ENCODE measurements around the gene ARL14EPL. TPM values are rescaled to one million over a fixed set of nuclear protein-coding genes. Genes with fewer than 3 reads are reported as not detected.
A peak's percentile ranks its signal among the peaks of the same experiment; 100 is the strongest.

ARL14EPL gene
- total RNA-seq, 1 donor from 2014 or later: not detected

GRCh38 chr5:116013207-116013785 is 19.0 kb upstream of the ARL14EPL start:
- Mint-ChIP-seq H3K27ac (ENCODE audit: unreplicated experiment) (no peak overlapping the region), H3K4me1 (ENCODE audit: low read depth) (peaks cover 4% of the 10 kb centered on the region), H3K9me3 (ENCODE audit: low read depth) (no peaks in the 10 kb centered on the region), H3K27me3 (ENCODE audit: low read depth) (no peaks in the 10 kb centered on the region), H3K36me3 (ENCODE audit: low read depth) (no peaks in the 10 kb centered on the region), H3K4me3 (ENCODE audit: unreplicated experiment) (no peak overlapping the region)
- TF ChIP-seq, protein P1, sequence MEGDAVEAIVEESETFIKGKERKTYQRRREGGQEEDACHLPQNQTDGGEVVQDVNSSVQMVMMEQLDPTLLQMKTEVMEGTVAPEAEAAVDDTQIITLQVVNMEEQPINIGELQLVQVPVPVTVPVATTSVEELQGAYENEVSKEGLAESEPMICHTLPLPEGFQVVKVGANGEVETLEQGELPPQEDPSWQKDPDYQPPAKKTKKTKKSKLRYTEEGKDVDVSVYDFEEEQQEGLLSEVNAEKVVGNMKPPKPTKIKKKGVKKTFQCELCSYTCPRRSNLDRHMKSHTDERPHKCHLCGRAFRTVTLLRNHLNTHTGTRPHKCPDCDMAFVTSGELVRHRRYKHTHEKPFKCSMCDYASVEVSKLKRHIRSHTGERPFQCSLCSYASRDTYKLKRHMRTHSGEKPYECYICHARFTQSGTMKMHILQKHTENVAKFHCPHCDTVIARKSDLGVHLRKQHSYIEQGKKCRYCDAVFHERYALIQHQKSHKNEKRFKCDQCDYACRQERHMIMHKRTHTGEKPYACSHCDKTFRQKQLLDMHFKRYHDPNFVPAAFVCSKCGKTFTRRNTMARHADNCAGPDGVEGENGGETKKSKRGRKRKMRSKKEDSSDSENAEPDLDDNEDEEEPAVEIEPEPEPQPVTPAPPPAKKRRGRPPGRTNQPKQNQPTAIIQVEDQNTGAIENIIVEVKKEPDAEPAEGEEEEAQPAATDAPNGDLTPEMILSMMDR (IDR thresholded peaks at IDR 0.05): no peak
- no peak for DNase-seq (ENCODE audit: low spot score)

- H3K27me3 Mint-ChIP-seq (ENCODE audit: low read depth): no peaks in the 10 kb centered on the region
- no peak overlapping the region for H3K27ac Mint-ChIP-seq (ENCODE audit: unreplicated experiment)
- H3K4me3 Mint-ChIP-seq (ENCODE audit: unreplicated experiment): no peak overlapping the region
- no peak for DNase-seq (ENCODE audit: low spot score)
- TF ChIP-seq, protein P1 (IDR thresholded peaks at IDR 0.05): no peak
- H3K36me3 Mint-ChIP-seq (ENCODE audit: low read depth): no peaks in the 10 kb centered on the region
- no peaks in the 10 kb centered on the region for H3K9me3 Mint-ChIP-seq (ENCODE audit: low read depth)
- H3K4me1 Mint-ChIP-seq (ENCODE audit: low read depth): peaks cover 4% of the 10 kb centered on the region
Observed at GRCh38 chr5:116013936-116014335, 18.3 kb upstream of the ARL14EPL start.

GRCh38 chr5:116023619-116024018 is 8.7 kb upstream of the ARL14EPL start:
- no peak for DNase-seq (ENCODE audit: low spot score)
- H3K36me3 Mint-ChIP-seq (ENCODE audit: low read depth): no peaks in the 10 kb centered on the region
- H3K9me3 Mint-ChIP-seq (ENCODE audit: low read depth): no peaks in the 10 kb centered on the region
- no peaks in the 10 kb centered on the region for H3K27me3 Mint-ChIP-seq (ENCODE audit: low read depth)
- H3K4me3 Mint-ChIP-seq (ENCODE audit: unreplicated experiment): no peak overlapping the region
- no peak overlapping the region for H3K27ac Mint-ChIP-seq (ENCODE audit: unreplicated experiment)
- TF ChIP-seq, protein P1 (IDR thresholded peaks at IDR 0.05): peak; percentile 32
- no peaks in the 10 kb centered on the region for H3K4me1 Mint-ChIP-seq (ENCODE audit: low read depth)

DNA sequence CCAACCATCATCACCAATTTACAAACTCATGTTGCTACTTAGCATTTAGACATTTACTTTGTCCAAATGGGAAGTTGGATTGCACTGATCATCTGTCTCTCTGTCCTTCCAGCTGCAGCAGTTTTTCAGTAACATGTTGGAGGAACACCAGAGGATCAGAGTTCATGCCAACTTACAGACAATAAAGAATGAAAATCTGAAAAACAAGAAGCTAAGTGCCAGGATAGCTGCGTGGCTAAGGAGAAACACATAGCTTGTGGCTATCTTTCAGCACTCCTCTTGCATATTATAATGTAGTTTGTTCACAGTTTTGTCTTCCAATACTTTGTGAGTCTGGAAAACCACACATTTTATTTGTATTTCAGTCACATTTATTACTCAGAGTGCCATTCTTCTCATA is 6.4 kb upstream of the ARL14EPL start:
- H3K4me3 Mint-ChIP-seq (ENCODE audit: unreplicated experiment): no peak overlapping the region
- no peaks in the 10 kb centered on the region for H3K4me1 Mint-ChIP-seq (ENCODE audit: low read depth)
- H3K27ac Mint-ChIP-seq (ENCODE audit: unreplicated experiment): no peak overlapping the region
- H3K36me3 Mint-ChIP-seq (ENCODE audit: low read depth): no peaks in the 10 kb centered on the region
- DNase-seq (ENCODE audit: low spot score): no peak
- no peaks in the 10 kb centered on the region for H3K27me3 Mint-ChIP-seq (ENCODE audit: low read depth)
- no peaks in the 10 kb centered on the region for H3K9me3 Mint-ChIP-seq (ENCODE audit: low read depth)
- TF ChIP-seq, protein P1 (IDR thresholded peaks at IDR 0.05): no peak

DNA sequence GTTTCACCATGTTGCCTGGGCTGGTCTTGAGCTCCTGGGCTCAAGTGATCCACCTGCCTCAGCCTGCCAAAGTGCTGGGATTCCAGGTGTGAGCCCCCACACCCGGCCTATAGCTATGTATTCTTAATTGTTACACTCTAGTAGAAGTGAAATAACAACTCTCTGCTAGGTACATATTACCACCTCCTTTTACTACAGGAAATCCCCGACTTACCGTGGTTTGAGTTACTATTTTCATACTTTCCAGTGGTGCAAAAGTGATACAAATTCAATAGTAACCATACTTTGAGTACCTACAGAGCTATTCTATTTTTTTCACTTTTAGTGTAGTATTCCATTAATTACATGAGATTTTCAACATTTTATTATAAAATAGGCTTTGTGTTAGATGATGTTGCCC is 719 bp downstream of the ARL14EPL start:
- no peak overlapping the region for H3K27ac Mint-ChIP-seq (ENCODE audit: unreplicated experiment)
- H3K27me3 Mint-ChIP-seq (ENCODE audit: low read depth): peaks cover 4% of the 10 kb centered on the region
- TF ChIP-seq, protein P1 (IDR thresholded peaks at IDR 0.05): no peak
- H3K9me3 Mint-ChIP-seq (ENCODE audit: low read depth): no peaks in the 10 kb centered on the region
- DNase-seq (ENCODE audit: low spot score): no peak
- no peaks in the 10 kb centered on the region for H3K36me3 Mint-ChIP-seq (ENCODE audit: low read depth)
- H3K4me3 Mint-ChIP-seq (ENCODE audit: unreplicated experiment): no peak overlapping the region
- H3K4me1 Mint-ChIP-seq (ENCODE audit: low read depth): peaks cover 6% of the 10 kb centered on the region
